Measurements from ENCODE around the gene SSBP1. TPM values are rescaled to one million over a fixed set of nuclear protein-coding genes. Genes with fewer than 3 reads are reported as not detected.
"Not testable (repeated sequence)": the region's sequence is repeated elsewhere in the genome, so short reads cannot be mapped to it uniquely, and the experiment has no call there.

Gene SSBP1
- total RNA-seq (10 to 100 TPM; 68.0 to 70.0 TPM), polyA plus RNA-seq (100 to 1,000 TPM in 1 of 2 donors, 10 to 100 TPM in 1; 90.2 to 147 TPM)

GRCh38 chr7:141737836-141738591 lies at the start of gene SSBP1:
SSBP1 (plus strand) TSS chr7:141738358; CDS start chr7:141739167, 809 bp downstream.
- Histone ChIP-seq H3K9ac (ENCODE audit: low read depth in 1 of 2, low read length in 2 of 2) (peak within 1 kb of the TSS; percentile 31 to 87), H3K27ac (ENCODE audit: low read depth in 1 of 2, low read length in 2 of 2) (peak within 1 kb of the TSS; percentile 79 to 84), H3K9me3 (ENCODE audit: control insufficient read depth in 4 of 4, low read length in 3 of 4) (no peaks in the 10 kb centered on the region), H3K4me3 (ENCODE audit: low read depth in 1 of 3, low read length in 3 of 3) (peak within 1 kb of the TSS; percentile 68 to 93 (median 92)), H3K4me1 (ENCODE audit: control insufficient read depth in 4 of 4, insufficient read depth in 4 of 4, low read length in 3 of 4) (peaks cover 8 to 15% (median 12%) of the 10 kb centered on the region in 4 donors), H3K27me3 (ENCODE audit: control insufficient read depth in 4 of 4, insufficient read depth in 4 of 4, low read length in 3 of 4) (no peaks in the 10 kb centered on the region), H3K36me3 (ENCODE audit: control insufficient read depth in 4 of 4, insufficient read depth in 3 of 4, low read depth in 1 of 4, low read length in 3 of 4) (peaks cover 9 to 19% (median 11%) of the 10 kb centered on the region in 4 donors)
- WGBS = 2% methylated on average over 46 of the region's 46 CpGs
- TF ChIP-seq CTCF (IDR thresholded peaks at IDR 0.05; ENCODE audit: low read depth, low read length, missing input control) (peak; percentile 75), HNF4A (conservative IDR thresholded peaks at IDR 0.05) (peak; percentile 49 to 57), JUND (IDR thresholded peaks at IDR 0.05) (peak; percentile 43 to 57), REST (IDR thresholded peaks at IDR 0.05) (peak; percentile 85), GABPA (IDR thresholded peaks at IDR 0.05 in 1 of 2, conservative IDR thresholded peaks at IDR 0.05 in 1 of 2) (peak; percentile 98 to 100), MAX (IDR thresholded peaks at IDR 0.05) (peak; percentile 95), EGR1 (IDR thresholded peaks at IDR 0.05; ENCODE audit: low read depth in 2 of 2) (peak; percentile 92 to 93), RXRA (IDR thresholded peaks at IDR 0.05) (peak; percentile 64 to 76), HNF4G (IDR thresholded peaks at IDR 0.05) (no peak), FOXA2 (IDR thresholded peaks at IDR 0.05) (peak; percentile 57), TAF1 (conservative IDR thresholded peaks at IDR 0.05) (no peak), NR2F2 (IDR thresholded peaks at IDR 0.05) (peak; percentile 72), SP1 (IDR thresholded peaks at IDR 0.05) (peak; percentile 89), FOXA1 (IDR thresholded peaks at IDR 0.05) (peak; percentile 78), ATF3 (IDR thresholded peaks at IDR 0.05) (peak; percentile 83), YY1 (IDR thresholded peaks at IDR 0.05) (peak; percentile 95), ZBTB33 (IDR thresholded peaks at IDR 0.05) (peak; percentile 93), RAD21 (IDR thresholded peaks at IDR 0.05) (peak; percentile 80 to 81)
- peak; percentile 87 for DNase-seq (ENCODE audit: low spot score)

GRCh38 chr7:141689072-141689825 lies 48.9 kb upstream of the SSBP1 start:
- 96% methylated on average over 3 of the region's 3 CpGs for WGBS
- not testable (repeated sequence) for H3K4me3 ChIP-seq (ENCODE audit: low read depth in 1 of 3, low read length in 3 of 3); H3K9ac ChIP-seq (ENCODE audit: low read depth in 1 of 2, low read length in 2 of 2)

More at GRCh38 chr7:141689072-141689825, 48.9 kb upstream of the SSBP1 start:
- not testable (repeated sequence) for DNase-seq (ENCODE audit: low spot score); H3K27me3 ChIP-seq (ENCODE audit: control insufficient read depth in 4 of 4, insufficient read depth in 4 of 4, low read length in 3 of 4); H3K27ac ChIP-seq (ENCODE audit: low read depth in 1 of 2, low read length in 2 of 2); H3K9me3 ChIP-seq (ENCODE audit: control insufficient read depth in 4 of 4, low read length in 3 of 4); H3K36me3 ChIP-seq (ENCODE audit: control insufficient read depth in 4 of 4, insufficient read depth in 3 of 4, low read depth in 1 of 4, low read length in 3 of 4)
- H3K4me1 ChIP-seq (ENCODE audit: control insufficient read depth in 4 of 4, insufficient read depth in 4 of 4, low read length in 3 of 4) = peaks cover 7 to 43% (median 26%) of the 10 kb centered on the region in 4 donors

Data from liver (tissue), 9 donors.